GM12872 (cell line): ENCODE results near the gene KIAA1549.

ENCODE experiments used
- TF ChIP-seq, protein P1 (sequence below): IDR thresholded peaks from 3 replicates; pipeline ENCODE4 v1.5.1; 2011; ENCODE audit warnings: low read depth, mild to moderate bottlenecking, low read length, moderate library complexity; ENCODE audit not compliant: insufficient read depth

KIAA1549 gene

DNA sequence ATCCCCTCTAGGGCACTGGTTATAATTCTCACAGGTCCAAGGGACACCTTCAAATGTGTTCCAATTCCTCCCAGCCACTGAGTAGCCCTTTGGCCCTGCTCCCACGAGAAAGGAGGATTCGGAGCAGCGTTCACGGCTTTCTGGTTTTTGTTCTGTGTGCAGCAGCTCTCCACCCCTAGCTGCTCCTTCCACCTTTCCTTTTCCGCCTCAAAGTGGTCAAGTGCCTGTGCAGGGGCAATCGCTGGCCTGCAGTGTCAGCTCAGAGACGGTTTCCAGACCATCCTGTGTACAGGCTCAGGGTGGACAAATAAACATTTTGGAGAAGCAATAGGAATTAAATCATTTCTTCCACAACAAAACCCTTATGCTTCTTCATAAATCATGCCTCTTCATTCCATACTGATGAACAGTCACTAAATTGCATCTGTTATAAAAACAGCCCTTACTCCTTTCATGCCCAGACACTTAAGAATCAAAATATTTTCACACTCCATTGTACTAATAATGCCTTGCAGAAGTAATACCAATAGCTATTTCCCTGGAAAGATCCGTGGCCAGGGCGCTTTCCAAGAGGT, 1.1 kb downstream of the KIAA1549 start:
- TF ChIP-seq, protein P1, sequence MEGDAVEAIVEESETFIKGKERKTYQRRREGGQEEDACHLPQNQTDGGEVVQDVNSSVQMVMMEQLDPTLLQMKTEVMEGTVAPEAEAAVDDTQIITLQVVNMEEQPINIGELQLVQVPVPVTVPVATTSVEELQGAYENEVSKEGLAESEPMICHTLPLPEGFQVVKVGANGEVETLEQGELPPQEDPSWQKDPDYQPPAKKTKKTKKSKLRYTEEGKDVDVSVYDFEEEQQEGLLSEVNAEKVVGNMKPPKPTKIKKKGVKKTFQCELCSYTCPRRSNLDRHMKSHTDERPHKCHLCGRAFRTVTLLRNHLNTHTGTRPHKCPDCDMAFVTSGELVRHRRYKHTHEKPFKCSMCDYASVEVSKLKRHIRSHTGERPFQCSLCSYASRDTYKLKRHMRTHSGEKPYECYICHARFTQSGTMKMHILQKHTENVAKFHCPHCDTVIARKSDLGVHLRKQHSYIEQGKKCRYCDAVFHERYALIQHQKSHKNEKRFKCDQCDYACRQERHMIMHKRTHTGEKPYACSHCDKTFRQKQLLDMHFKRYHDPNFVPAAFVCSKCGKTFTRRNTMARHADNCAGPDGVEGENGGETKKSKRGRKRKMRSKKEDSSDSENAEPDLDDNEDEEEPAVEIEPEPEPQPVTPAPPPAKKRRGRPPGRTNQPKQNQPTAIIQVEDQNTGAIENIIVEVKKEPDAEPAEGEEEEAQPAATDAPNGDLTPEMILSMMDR = no peak

DNA sequence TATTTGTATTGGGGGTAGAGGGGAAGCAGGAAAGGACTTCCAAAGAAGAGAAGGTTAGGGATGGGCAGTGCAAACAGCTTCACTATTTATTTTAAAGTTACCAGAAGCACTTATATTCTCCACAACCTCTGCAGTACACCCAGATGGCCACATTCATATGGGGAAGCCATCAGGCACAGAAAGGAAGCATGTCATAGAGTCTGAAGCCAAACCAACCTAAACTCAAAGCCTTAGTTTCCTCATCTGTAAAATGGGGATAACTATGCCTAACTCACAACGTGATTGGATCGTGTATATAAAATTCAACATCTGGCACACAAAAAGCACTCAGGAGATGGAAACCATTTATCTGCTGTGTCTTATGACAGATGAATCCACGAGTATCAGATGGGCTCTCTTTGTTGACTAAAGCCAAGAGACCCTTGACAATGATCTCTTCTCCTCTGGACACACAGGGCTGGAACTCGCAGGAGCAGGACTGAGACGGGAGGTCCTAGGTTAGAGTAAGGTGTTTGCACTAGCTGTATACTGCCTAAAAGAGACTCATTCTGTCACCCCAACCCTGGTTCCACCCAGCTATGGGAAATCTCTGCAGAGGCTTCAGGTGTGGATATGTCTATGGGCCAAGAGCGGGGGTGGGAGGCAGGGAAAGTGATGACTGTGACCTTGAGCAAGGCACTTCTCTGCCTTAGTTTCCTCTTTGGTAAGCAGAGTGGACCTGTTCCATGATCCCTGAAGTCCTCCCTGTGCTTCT, 1.8 kb downstream of the KIAA1549 start:
- TF ChIP-seq, protein P1 = peak; percentile 39; the same call in 2 of the 3 replicates

DNA sequence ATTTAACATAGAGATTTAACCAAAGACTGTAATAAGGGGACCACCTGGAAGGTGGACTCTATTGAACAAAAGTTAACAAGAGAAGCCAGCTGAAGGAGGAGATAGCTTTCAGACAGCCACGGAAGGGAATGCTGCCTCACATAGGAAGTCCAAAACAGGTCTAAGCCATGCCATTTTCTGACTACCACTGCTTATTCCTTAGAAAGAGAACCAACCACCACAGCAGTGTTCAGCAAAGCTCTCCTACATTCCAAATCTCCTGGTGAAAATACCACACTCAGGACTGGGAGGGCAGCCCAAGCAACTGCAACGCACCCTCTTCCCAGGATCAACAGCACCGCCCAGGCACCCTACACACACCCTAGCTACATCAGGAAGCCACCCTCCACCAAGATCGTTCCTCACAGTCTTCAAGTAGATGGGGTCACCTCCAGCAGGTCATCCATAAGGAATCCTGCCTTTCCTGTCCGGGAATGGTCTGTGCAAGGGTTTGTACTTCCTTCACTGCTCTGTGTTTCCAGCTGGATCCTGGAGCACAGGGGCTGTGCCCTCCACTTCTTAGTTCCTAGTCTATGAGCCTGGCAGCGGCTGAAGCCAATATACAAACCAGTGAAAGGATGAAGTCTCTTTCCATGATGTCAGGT, 2.5 kb downstream of the KIAA1549 start:
- TF ChIP-seq, protein P1 = no peak

DNA sequence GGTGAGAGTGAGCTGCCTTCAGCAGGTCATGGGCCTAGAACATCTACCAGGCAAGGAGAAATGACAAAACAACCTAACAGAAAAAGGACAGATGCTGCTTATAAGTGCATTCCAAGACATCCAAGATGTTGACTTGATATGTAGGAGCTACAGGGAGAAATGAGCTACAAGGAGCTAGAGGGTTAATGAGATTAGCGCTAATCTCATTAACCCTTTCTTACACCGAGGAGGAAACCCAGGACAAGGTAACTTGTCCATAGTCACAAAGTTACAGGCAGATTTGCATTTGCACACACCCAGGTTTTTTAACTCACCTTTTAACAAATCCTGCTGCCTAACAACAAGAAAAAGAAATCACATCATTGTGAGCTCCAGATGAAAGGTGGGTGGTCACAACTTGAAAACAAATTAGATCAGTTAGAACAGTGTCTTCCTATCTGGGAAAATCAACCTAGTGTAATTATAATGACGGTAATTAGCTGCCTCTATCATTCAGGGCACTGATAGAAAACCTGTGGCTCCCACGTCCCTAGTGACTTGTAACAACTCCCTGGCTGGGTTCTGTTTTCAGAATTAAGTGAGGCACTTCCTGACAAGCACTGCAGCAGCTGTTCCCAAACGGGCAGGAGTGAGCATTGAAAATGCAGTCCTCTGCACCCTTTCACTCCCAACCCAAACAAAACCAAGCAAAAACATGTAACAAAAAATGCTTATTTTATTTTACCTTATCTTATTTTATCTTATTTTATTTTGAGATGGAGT, 5.7 kb downstream of the KIAA1549 start:
- TF ChIP-seq, protein P1 = no peak

DNA sequence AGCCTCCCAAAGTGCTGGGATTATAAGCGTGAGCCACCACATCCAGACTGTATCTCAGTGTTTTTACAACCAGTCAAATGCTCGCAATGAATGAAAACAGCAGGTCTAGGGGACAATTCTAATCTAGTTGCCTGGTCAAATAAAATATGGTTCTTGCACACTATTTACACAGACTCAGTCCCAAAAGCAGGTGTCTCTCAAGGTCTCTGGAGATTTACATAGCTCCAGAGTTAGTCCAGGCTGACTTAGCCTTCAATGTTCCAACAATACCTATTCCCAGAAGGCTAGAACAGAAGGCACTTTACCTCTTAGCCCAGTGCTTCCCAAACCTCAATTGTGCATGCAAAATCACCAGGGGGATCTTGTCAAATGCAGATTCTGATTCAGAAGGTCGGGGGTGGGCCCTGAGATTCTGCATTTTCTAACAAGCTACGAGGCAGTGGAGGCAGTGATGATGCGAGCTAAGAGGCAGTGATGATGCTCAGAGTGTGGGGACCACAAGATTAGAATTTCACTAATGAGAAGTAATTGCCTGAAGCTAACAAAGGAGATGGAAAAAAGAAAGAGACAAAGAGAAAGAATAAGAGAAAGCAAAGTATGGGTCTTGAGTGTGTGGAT, 6.4 kb downstream of the KIAA1549 start:
- TF ChIP-seq, protein P1 = no peak

DNA sequence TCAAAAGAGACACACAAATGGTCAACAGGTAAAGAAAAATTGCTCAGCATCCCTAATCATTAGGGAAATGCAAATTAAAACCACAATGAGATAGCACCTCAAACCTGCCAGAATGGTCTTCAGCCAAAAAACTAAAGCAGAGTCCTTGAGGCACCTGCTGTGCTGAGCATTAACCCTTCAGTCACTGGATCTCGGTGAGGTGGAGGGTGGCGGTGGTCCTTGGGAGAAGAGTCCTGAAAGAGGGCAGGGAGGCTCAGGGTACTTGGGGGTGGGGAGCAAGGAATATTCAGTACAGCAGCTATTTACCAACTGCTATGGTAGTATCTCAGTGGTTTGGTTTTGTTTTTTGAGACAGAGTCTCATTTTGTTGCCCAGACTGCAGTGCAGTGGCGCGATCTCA, 7.1 kb downstream of the KIAA1549 start:
- TF ChIP-seq, protein P1 = no peak
